K562 (cell line): ENCODE measurements around the gene CDC27. TPM values are rescaled to one million over a fixed set of nuclear protein-coding genes. Genes with fewer than 3 reads are reported as not detected.

Experiments
- ETS2 ChIP-seq: IDR thresholded peaks from 2 replicates; pipeline ENCODE4 v1.6.1; 2016; ENCODE audit warnings: borderline replicate concordance, missing genetic modification characterization, mild to moderate bottlenecking, moderate library complexity, missing compliant biosample characterization; ENCODE audit not compliant: poor library complexity, severe bottlenecking
- ETV1 ChIP-seq: fragments of 450-650 bp; conservative IDR thresholded peaks from 2 replicates; pipeline ENCODE4 v1.6.1; 2016; ENCODE audit warnings: missing genetic modification characterization, control low read depth, low read depth, missing compliant biosample characterization
- MEF2D ChIP-seq: conservative IDR thresholded peaks from 2 replicates; pipeline ENCODE4 v1.6.1; 2016; ENCODE audit warnings: low read depth, missing genetic modification characterization, missing compliant biosample characterization
- SMARCA5 ChIP-seq: fragments of 450-650 bp; IDR thresholded peaks from 2 replicates; pipeline ENCODE4 v1.6.1; 2016
- YY1 ChIP-seq, 3 experiments: IDR thresholded peaks; 2 replicates each; pipeline ENCODE4 v1.6.1; 2011; ENCODE audit warnings: low read length in 2 of 3, mild to moderate bottlenecking in 2 of 3, moderate library complexity in 2 of 3, borderline replicate concordance in 1 of 3, control low read depth in 1 of 3, low read depth in 1 of 3; ENCODE audit not compliant: insufficient read depth in 3 of 3, insufficient replicate concordance in 2 of 3, control insufficient read depth in 1 of 3, insufficient read length in 1 of 3; ENCODE audit errors: extremely low read depth in 1 of 3
- ZNF695 ChIP-seq: fragments of 450-650 bp; formaldehyde crosslinking; IDR thresholded peaks from 2 replicates; pipeline ENCODE4 v1.4.0; 2020; ENCODE audit warnings: mild to moderate bottlenecking, moderate library complexity
- polyA plus RNA-seq, 8 experiments: library from polyadenylated mRNA; depleted of rRNA in 4 of 8; stranded (reverse) in 5 of 8; unstranded in 3 of 8; fragments of >200 nt; fragmentation: Nextera tagmentation in 2 of 8; fragmentation: Illumina TruSeq in 1 of 8; extraction: Ambion mirVana in 2 of 8; extraction: Trizol in 1 of 8; gene quantifications; 2 replicates each; pipeline versions ENCODE4 v1.2.1 to v1.2.3, GENCODE V29; 2011 to 2014; ENCODE audit warnings: inconsistent platforms in 1 of 8, missing spikeins in 1 of 8
- total RNA-seq, 7 experiments: library from RNA; depleted of rRNA in 6 of 7; stranded (reverse); fragments of >200 nt in 6 of 7; fragmentation: Illumina TruSeq in 2 of 7; extraction: Trizol in 2 of 7; gene quantifications; 2 replicates each; pipeline versions ENCODE4 v1.2.1 to v1.2.3, GENCODE V29; 2011 to 2021; ENCODE audit warnings: low replicate concordance in 1 of 7
- TF ChIP-seq, protein P1 (sequence below): sonication (generic); formaldehyde crosslinking; IDR thresholded peaks from 2 replicates; pipeline ENCODE4 v1.8.0; 2022; ENCODE audit warnings: mild to moderate bottlenecking, missing genetic modification reagents
- TF ChIP-seq, protein P2 (sequence below): fragments of 250-450 bp; sonication (Bioruptor Pico); IDR thresholded peaks from 2 replicates; pipeline ENCODE4 v1.4.0; 2020; ENCODE audit warnings: mild to moderate bottlenecking, moderate library complexity
- TF ChIP-seq, protein P3 (sequence below), 3 experiments: fragments of 200-800 bp in 1 of 3; sonication (Bioruptor generic) in 1 of 3; sonication (generic) in 1 of 3; formaldehyde crosslinking in 1 of 3; IDR thresholded peaks; 2 replicates each; pipeline versions ENCODE4 v1.6.1 to v1.8.0; 2016 to 2022; ENCODE audit warnings: mild to moderate bottlenecking in 2 of 3, missing compliant biosample characterization in 2 of 3, missing genetic modification characterization in 2 of 3, missing genetic modification reagents in 1 of 3
- TF ChIP-seq, protein P4 (sequence below): fragments of 250-450 bp; sonication (Bioruptor Pico); IDR thresholded peaks from 2 replicates; pipeline ENCODE4 v1.8.0; 2022; ENCODE audit warnings: moderate library complexity, mild to moderate bottlenecking, inconsistent platforms
- TF ChIP-seq, protein P5 (sequence below): fragments of 250-450 bp; sonication (Bioruptor Pico); IDR thresholded peaks from 2 replicates; pipeline ENCODE4 v1.5.0; 2021
- TF ChIP-seq, protein P6 (sequence below), 3 experiments: fragments of 200-800 bp in 1 of 3; fragments of 250-450 bp in 1 of 3; fragments of 450-650 bp in 1 of 3; sonication (Bioruptor Pico) in 1 of 3; sonication (Bioruptor generic) in 1 of 3; formaldehyde crosslinking in 1 of 3; IDR thresholded peaks; 2 replicates each; pipeline versions ENCODE4 v1.6.1 to v1.8.0; 2016 to 2022; ENCODE audit warnings: mild to moderate bottlenecking in 2 of 3, missing genetic modification characterization in 2 of 3, missing compliant biosample characterization in 1 of 3, moderate library complexity in 1 of 3
- TF ChIP-seq, protein P7 (sequence below): sonication (generic); formaldehyde crosslinking; IDR thresholded peaks from 2 replicates; pipeline ENCODE4 v1.8.0; 2023; ENCODE audit warnings: mild to moderate bottlenecking, missing genetic modification reagents

The CDC27 gene
- total and polyA plus RNA-seq, 9 of the 15 experiments (the other 6 are each of a cell fraction or from before 2014, with no cell fraction given): 28.6 to 155 (median 94.1) TPM

DNA sequence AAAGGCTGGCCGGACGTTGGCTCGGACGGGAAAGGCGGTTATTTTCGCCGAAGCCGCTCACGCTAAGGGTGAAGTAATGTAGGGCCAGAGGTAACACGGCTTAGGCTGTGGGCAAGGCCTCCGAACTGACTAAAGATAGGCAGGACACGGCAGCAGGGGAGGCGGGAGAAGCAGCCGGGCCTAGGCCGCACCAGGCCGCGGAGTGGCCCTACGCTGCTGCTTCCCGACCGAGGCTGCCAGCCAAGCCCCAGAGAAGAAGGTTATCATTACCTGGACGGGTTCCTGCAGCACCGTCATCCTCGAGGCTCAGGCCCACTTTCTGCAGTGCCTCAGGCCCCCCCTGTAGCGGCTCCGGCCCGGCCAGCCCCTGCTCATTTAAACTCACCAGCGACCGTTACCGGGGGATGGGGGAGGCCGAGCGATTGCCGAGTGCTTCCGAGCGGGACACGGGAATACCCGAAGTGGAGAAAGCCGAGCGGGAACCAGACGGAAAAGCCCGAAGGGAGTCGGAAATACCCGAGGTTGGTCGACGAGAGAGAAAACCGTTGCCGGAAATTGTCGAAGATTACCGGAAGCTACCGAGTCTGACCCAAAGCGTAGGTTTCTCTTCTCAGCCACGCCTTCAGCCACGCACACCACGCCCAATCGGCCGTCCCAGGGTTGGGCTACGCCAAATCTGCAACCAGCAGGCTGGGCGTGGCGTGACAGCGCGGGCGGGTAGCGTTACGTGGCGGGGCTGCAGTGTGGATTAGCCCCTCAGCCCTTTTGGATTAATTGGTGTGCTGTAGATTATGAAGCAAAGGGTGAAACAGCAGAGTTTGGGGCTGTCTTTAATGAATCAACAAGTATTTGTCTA lies at the start of gene CDC27 (continued):
- TF ChIP-seq, protein P1, sequence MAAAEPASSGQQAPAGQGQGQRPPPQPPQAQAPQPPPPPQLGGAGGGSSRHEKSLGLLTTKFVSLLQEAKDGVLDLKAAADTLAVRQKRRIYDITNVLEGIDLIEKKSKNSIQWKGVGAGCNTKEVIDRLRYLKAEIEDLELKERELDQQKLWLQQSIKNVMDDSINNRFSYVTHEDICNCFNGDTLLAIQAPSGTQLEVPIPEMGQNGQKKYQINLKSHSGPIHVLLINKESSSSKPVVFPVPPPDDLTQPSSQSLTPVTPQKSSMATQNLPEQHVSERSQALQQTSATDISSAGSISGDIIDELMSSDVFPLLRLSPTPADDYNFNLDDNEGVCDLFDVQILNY (CRISPR knock-in tag): no peak; the same call in none of the 2 replicates
- TF ChIP-seq, protein P2, sequence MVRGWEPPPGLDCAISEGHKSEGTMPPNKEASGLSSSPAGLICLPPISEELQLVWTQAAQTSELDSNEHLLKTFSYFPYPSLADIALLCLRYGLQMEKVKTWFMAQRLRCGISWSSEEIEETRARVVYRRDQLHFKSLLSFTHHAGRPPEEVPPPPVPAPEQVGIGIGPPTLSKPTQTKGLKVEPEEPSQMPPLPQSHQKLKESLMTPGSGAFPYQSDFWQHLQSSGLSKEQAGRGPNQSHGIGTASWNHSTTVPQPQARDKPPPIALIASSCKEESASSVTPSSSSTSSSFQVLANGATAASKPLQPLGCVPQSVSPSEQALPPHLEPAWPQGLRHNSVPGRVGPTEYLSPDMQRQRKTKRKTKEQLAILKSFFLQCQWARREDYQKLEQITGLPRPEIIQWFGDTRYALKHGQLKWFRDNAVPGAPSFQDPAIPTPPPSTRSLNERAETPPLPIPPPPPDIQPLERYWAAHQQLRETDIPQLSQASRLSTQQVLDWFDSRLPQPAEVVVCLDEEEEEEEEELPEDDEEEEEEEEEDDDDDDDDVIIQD: no peak
- no peak for TF ChIP-seq MEF2D (tag)
- TF ChIP-seq YY1 (IDR thresholded peaks at IDR 0.05; ENCODE audit: borderline replicate concordance in 1 of 3, control insufficient read depth in 1 of 3, extremely low read depth in 1 of 3, insufficient read depth in 3 of 3, insufficient read length in 1 of 3, insufficient replicate concordance in 2 of 3, low read depth in 1 of 3, low read length in 2 of 3): peak in 2 of 3 experiments; percentile 38 to 58
- TF ChIP-seq, protein P3, sequence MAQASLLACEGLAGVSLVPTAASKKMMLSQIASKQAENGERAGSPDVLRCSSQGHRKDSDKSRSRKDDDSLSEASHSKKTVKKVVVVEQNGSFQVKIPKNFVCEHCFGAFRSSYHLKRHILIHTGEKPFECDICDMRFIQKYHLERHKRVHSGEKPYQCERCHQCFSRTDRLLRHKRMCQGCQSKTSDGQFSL (CRISPR knock-in tag; IDR thresholded peaks at IDR 0.05): peak; percentile 81
- TF ChIP-seq, protein P3 (tag; IDR thresholded peaks at IDR 0.05): no peak; a peak in 1 of 4 replicates
- TF ChIP-seq, protein P4, sequence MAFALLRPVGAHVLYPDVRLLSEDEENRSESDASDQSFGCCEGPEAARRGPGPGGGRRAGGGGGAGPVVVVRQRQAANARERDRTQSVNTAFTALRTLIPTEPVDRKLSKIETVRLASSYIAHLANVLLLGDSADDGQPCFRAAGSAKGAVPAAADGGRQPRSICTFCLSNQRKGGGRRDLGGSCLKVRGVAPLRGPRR (CRISPR knock-in tag): no peak
- TF ChIP-seq, protein P5, sequence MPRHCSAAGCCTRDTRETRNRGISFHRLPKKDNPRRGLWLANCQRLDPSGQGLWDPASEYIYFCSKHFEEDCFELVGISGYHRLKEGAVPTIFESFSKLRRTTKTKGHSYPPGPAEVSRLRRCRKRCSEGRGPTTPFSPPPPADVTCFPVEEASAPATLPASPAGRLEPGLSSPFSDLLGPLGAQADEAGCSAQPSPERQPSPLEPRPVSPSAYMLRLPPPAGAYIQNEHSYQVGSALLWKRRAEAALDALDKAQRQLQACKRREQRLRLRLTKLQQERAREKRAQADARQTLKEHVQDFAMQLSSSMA (CRISPR knock-in tag): no peak
- TF ChIP-seq, protein P6, sequence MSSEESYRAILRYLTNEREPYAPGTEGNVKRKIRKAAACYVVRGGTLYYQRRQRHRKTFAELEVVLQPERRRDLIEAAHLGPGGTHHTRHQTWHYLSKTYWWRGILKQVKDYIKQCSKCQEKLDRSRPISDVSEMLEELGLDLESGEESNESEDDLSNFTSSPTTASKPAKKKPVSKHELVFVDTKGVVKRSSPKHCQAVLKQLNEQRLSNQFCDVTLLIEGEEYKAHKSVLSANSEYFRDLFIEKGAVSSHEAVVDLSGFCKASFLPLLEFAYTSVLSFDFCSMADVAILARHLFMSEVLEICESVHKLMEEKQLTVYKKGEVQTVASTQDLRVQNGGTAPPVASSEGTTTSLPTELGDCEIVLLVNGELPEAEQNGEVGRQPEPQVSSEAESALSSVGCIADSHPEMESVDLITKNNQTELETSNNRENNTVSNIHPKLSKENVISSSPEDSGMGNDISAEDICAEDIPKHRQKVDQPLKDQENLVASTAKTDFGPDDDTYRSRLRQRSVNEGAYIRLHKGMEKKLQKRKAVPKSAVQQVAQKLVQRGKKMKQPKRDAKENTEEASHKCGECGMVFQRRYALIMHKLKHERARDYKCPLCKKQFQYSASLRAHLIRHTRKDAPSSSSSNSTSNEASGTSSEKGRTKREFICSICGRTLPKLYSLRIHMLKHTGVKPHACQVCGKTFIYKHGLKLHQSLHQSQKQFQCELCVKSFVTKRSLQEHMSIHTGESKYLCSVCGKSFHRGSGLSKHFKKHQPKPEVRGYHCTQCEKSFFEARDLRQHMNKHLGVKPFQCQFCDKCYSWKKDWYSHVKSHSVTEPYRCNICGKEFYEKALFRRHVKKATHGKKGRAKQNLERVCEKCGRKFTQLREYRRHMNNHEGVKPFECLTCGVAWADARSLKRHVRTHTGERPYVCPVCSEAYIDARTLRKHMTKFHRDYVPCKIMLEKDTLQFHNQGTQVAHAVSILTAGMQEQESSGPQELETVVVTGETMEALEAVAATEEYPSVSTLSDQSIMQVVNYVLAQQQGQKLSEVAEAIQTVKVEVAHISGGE (CRISPR knock-in tag; IDR thresholded peaks at IDR 0.05): 0 out of 6 replicates have a peak, but pooled peaks of 1 of the 3 experiments have one; percentile 37
- 0 out of 2 replicates have a peak, but pooled peaks have one; percentile 34 for TF ChIP-seq ETV1
- no peak for TF ChIP-seq ETS2 (tag)
- TF ChIP-seq ZNF695 (CRISPR knock-in tag): no peak
- TF ChIP-seq SMARCA5: no peak
- TF ChIP-seq, protein P7, sequence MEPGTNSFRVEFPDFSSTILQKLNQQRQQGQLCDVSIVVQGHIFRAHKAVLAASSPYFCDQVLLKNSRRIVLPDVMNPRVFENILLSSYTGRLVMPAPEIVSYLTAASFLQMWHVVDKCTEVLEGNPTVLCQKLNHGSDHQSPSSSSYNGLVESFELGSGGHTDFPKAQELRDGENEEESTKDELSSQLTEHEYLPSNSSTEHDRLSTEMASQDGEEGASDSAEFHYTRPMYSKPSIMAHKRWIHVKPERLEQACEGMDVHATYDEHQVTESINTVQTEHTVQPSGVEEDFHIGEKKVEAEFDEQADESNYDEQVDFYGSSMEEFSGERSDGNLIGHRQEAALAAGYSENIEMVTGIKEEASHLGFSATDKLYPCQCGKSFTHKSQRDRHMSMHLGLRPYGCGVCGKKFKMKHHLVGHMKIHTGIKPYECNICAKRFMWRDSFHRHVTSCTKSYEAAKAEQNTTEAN (CRISPR knock-in tag): peak; percentile 91; the same call in 1 of the 2 replicates
